Lower lobe of right lung (tissue), 2 donors: ENCODE measurements around the gene MGST2. TPM values are rescaled to one million over a fixed set of nuclear protein-coding genes. Genes with fewer than 3 reads are reported as not detected.

Source experiments
- ATAC-seq, 2 donors: fragments of 200-7000 bp; cut with Tn5 transposase; one replicate each; pipeline ENCODE4 v1.9.1; 2020 to 2022; ENCODE audit warnings: mild to moderate bottlenecking in 2 of 2, moderate library complexity in 2 of 2
- DNase-seq: peaks from one replicate; pipeline ENCODE4 v3.0.0-alpha.2; 2020
- H3K27ac ChIP-seq: fragments of 200-600 bp; one replicate; pipeline ENCODE4 v1.8.0; 2022
- H3K27me3 ChIP-seq: fragments of 200-600 bp; one replicate; pipeline ENCODE4 v1.8.0; 2022; ENCODE audit warnings: low read depth
- H3K36me3 ChIP-seq: fragments of 200-600 bp; one replicate; pipeline ENCODE4 v1.8.0; 2022; ENCODE audit warnings: mild to moderate bottlenecking
- H3K4me1 ChIP-seq: fragments of 200-600 bp; one replicate; pipeline ENCODE4 v1.8.0; 2022
- H3K4me3 ChIP-seq: fragments of 200-600 bp; one replicate; pipeline ENCODE4 v1.8.0; 2022; ENCODE audit warnings: mild to moderate bottlenecking
- H3K9me3 ChIP-seq: fragments of 200-600 bp; one replicate; pipeline ENCODE4 v1.8.0; 2022
- intact Hi-C: fragments of 100-400 bp; cut with DNase I; formaldehyde crosslinking; loops from one replicate; pipeline ENCODE4 v1.11.0; 2022
- total RNA-seq: library from RNA; stranded (reverse); fragmentation: NEBNext Ultra II Directional; extraction: Animal tissue kit (Norgen Biotek cat#: 25700); gene quantifications from one replicate; pipeline ENCODE4 v1.2.1, GENCODE V29; 2021
- TF ChIP-seq, protein P1 (sequence below): fragments of 200-600 bp; IDR thresholded peaks from one replicate; pipeline ENCODE4 v1.8.0; 2022; ENCODE audit warnings: antibody characterized with exemption, mild to moderate bottlenecking
- donor health status: DM: no; HTN: yes; CAD: no; lungs with severe emphysema.

Gene MGST2
- total RNA-seq, 1 donor from 2014 or later = 79.3 TPM

- DNase-seq (no peak), ATAC-seq (no peak)
- H3K27ac ChIP-seq = no peak overlapping the region
Observed at GRCh38 chr4:139625093-139625455, 40.5 kb upstream of the MGST2 start.

DNA sequence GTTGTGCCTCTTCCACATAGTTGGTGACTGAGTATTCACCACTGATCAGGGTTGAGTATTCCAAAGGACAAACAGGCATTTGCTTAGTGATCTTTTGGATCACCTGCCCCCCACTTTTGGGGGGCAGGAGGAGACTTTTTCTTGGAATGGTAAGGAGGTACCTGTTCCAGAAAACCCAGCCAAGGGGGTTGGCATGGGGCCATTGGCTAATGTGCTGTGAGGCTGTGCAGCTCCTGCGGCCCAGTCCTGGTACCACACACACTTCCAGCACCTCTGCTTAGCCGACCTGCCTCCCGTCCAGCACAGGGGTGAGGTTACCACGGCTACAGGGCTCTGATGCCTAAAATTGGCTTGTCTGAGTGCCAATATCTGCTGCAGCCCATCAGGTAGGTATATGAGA, 40.1 kb upstream of the MGST2 start:
- intact Hi-C loops = no loop called here
- DNase-seq = no peak

More at GRCh38 chr4:139625093-139625455, 40.5 kb upstream of the MGST2 start:
- Histone ChIP-seq H3K27me3 (no peaks in the 10 kb centered on the region), H3K4me3 (no peak overlapping the region), H3K9me3 (no peaks in the 10 kb centered on the region), H3K36me3 (no peaks in the 10 kb centered on the region), H3K4me1 (no peaks in the 10 kb centered on the region)
- intact Hi-C loops = no loop called here
- TF ChIP-seq, protein P1, sequence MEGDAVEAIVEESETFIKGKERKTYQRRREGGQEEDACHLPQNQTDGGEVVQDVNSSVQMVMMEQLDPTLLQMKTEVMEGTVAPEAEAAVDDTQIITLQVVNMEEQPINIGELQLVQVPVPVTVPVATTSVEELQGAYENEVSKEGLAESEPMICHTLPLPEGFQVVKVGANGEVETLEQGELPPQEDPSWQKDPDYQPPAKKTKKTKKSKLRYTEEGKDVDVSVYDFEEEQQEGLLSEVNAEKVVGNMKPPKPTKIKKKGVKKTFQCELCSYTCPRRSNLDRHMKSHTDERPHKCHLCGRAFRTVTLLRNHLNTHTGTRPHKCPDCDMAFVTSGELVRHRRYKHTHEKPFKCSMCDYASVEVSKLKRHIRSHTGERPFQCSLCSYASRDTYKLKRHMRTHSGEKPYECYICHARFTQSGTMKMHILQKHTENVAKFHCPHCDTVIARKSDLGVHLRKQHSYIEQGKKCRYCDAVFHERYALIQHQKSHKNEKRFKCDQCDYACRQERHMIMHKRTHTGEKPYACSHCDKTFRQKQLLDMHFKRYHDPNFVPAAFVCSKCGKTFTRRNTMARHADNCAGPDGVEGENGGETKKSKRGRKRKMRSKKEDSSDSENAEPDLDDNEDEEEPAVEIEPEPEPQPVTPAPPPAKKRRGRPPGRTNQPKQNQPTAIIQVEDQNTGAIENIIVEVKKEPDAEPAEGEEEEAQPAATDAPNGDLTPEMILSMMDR = no peak

GRCh38 chr4:139628184-139629012, 37.2 kb upstream of the MGST2 start:
- DNase-seq = peak; percentile 68
- intact Hi-C loops = no loop called here
- no peaks in the 10 kb centered on the region for H3K27me3 ChIP-seq
- H3K4me3 ChIP-seq = no peak overlapping the region
- no peaks in the 10 kb centered on the region for H3K36me3 ChIP-seq
- no peaks in the 10 kb centered on the region for H3K9me3 ChIP-seq
- H3K27ac ChIP-seq = no peak overlapping the region
- TF ChIP-seq, protein P1 = no peak
- ATAC-seq = peak; percentile 32 to 66
- H3K4me1 ChIP-seq = no peaks in the 10 kb centered on the region

More for the DNA sequence above, 40.1 kb upstream of the MGST2 start:
- Histone ChIP-seq H3K27ac (no peak overlapping the region), H3K27me3 (no peaks in the 10 kb centered on the region), H3K4me3 (no peak overlapping the region), H3K36me3 (no peaks in the 10 kb centered on the region), H3K9me3 (no peaks in the 10 kb centered on the region), H3K4me1 (no peaks in the 10 kb centered on the region)
- TF ChIP-seq, protein P1 = no peak
- ATAC-seq = no peak

- intact Hi-C loops = no loop called here
- Histone ChIP-seq H3K36me3 (no peaks in the 10 kb centered on the region), H3K9me3 (no peaks in the 10 kb centered on the region), H3K4me1 (no peaks in the 10 kb centered on the region), H3K27ac (no peak overlapping the region), H3K27me3 (no peaks in the 10 kb centered on the region), H3K4me3 (no peak overlapping the region)
- ATAC-seq (no peak), DNase-seq (no peak)
- TF ChIP-seq, protein P1 = no peak
Observed at GRCh38 chr4:139629436-139630125, 36.0 kb upstream of the MGST2 start.

DNA sequence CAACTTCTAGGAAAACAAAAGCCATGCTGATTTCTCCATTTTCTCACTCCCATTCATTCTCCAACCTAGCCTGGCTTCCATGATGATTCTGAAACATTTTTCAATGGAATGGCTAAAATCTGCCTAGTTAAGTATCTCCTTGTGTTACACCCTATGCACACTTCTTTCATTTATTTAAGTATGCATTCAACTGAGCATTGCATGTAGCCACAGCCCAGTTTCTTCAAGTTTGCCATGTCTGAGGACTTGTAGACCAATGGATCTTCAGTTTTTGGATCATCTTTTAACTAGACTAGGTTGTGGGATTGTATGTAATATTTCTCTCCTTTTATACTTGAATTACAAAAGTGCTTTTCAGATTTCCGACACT, 35.5 kb upstream of the MGST2 start:
- Histone ChIP-seq H3K4me3 (no peak overlapping the region), H3K27me3 (no peaks in the 10 kb centered on the region), H3K36me3 (no peaks in the 10 kb centered on the region), H3K9me3 (no peaks in the 10 kb centered on the region), H3K27ac (no peak overlapping the region), H3K4me1 (no peaks in the 10 kb centered on the region)
- intact Hi-C loops = no loop called here
- DNase-seq = no peak
- ATAC-seq = no peak
- TF ChIP-seq, protein P1 = no peak
